ENCODE results near the gene SH3BP1.

Gene SH3BP1

DNA sequence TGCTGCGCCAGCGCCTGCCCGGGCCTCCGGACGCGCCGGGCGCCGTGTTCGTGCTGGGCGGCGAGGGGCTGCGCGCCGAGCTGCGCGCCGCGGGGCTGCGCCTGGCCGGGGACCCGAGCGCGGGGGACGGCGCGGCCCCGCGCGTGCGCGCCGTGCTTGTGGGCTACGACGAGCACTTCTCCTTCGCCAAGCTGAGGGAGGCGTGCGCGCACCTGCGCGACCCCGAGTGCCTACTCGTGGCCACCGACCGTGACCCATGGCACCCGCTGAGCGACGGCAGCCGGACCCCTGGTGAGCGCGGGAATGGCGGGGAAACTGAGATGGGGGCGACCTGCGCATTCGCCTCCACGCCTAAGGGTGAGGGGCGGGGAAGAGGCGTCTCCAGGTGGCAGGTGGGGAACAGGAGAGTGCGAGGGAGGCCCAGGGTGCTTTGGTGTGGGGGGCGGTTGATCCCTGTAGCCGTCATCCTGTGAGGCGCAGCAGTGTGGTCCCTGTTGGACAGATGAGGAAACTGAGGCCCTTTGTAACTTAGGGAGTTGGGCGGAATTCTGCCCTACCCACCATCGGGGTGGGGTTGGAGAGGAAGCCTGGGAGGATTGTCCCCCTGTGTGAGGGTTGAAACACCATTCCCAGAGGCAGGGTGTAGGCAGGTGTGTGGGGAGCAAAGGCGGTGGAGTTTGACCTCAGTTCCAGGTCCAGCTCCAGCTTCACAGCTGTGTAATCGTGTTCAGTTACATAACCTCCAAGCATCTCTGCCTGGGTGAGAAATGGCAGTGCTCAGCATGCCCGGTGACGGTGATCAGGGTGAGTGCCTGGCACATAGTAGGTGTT, 19.8 kb downstream of the SH3BP1 start:
- no peak for DNase-seq

- no peak for DNase-seq
Measured at GRCh38 chr22:37659897-37660708, 20.6 kb downstream of the SH3BP1 start.

DNA sequence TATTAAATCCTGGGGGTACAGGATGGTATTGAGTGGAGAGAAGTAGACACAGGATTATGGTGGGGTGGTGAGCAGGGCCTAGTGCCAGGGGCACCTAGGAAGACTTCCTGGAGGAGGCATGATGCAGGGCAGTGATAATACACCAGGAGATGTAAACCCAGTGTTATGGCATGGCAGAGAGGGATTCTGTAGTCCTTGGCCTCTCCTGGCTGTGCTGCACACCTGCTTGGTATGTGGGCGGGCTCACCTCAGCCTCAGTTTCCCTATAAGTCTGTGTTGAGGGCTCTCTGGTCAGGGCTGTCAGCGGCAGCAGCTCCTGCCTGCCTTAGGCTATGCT, 21.2 kb downstream of the SH3BP1 start:
- no peak for DNase-seq

DNA sequence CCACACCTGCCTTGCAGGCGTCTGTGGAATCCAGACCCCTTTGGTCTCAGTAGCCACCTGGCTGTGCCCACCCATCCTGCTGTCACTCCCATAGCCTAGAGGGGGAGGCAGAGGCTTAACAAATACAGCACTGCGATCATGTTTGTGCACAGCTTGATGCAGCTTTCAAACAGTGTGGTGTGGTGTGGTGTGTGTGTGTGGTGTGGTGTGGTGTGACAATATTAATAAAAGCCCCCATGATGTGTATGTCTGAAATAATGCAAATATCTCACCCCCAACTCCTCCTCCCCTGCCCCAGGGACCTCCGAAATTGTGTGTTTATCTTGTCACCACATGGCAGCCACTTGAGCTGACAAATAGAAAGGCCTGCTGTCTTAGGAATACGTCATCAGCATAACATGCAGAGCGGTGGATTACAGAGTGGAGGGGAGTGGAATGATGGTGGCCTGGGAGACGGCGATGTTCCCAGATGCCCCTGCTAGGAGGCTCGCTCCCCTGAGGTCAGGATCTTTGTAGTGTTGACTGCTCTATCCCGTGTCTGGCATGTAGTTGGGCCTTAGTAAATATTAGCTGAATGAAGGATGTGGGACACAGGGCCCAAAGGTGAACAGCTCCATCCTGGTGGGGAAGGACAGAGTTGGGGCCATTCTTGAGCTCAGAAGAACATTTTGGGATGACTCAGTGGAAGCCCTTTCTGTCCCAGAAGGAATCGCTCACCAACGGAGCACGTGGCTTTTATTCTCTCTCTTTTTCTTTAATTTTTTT, 21.9 kb downstream of the SH3BP1 start:
- peak; percentile 40 for DNase-seq

DNA sequence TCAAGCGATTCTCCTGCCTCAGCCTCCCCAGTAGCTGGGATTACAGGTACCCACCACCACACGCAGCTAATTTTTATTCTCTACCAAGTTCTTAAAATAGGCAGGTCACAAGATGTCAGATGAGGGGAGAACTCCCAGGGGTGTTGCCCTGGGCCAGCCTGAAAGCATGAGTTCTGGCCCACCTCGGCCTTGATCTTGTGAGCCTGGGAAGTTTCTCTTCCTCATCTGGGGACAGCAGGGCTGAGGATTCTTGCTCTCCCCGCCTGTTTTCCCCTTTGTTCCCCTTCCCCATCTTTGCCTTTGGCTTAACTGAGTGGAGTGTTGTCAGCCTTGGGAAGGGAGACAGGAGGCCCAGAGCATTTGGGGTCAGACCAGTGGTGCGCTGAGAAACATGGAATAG, 22.6 kb downstream of the SH3BP1 start:
- DNase-seq, result no peak

GRCh38 chr22:37663521-37664140, 24.2 kb downstream of the SH3BP1 start:
- no peak for DNase-seq

DNA sequence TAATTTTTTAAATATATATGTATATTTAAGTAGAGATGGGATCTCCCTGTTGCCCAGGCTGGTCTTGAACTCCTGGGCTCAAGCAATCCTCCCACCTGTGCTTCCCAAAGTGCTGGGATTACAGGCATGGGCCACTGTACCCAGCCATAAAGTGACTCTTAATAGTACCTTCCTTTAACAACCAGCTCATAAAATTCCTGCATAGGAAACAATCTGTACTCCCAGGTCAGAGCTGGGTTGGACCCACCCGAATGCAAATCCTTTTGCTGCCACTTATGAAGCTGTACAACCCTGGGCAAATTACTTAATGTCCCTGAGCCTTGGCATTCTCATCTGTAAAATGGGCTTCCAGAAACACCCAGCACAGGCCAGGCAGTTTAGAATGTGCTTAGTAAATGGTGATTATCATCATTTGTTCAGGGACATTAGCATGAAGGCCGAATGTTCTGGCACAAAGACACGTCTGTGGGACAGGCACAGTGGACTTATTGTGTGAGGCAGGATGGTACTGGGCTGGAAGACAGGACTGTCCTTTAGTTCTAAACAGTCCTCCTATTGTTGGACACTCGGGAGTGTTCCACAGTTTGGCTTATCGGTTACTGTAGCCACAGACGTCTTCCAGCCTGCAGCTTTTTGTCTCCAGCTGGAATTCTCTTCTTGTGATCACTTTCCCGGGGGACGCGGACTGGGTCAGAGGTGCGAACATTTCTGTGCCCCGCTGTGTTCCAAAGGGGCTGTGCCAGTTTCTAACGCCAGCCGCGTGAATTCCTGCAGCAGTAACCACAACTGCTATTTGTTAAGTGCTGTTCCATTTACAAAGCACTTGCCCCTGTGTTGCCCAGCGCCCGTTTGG, 25.0 kb downstream of the SH3BP1 start:
- no peak for DNase-seq

DNA sequence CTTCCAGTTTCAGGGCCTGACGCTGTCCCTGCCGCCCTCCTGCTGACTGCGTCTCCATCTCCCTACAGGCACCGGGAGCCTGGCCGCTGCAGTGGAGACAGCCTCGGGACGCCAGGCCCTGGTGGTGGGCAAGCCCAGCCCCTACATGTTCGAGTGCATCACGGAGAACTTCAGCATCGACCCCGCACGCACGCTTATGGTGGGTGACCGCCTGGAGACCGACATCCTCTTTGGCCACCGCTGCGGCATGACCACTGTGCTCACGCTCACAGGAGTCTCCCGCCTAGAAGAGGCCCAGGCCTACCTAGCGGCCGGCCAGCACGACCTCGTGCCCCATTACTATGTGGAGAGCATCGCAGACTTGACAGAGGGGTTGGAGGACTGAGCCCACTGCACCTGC, 26.0 kb downstream of the SH3BP1 start:
- no peak for DNase-seq

GRCh38 chr22:37669586-37669985, 30.1 kb downstream of the SH3BP1 start:
- DNase-seq, result no peak

GRCh38 chr22:37672206-37672919, 32.9 kb downstream of the SH3BP1 start:
- DNase-seq, result peak; percentile 39

GRCh38 chr22:37672920-37673455, 33.5 kb downstream of the SH3BP1 start:
- DNase-seq, result no peak

DNA sequence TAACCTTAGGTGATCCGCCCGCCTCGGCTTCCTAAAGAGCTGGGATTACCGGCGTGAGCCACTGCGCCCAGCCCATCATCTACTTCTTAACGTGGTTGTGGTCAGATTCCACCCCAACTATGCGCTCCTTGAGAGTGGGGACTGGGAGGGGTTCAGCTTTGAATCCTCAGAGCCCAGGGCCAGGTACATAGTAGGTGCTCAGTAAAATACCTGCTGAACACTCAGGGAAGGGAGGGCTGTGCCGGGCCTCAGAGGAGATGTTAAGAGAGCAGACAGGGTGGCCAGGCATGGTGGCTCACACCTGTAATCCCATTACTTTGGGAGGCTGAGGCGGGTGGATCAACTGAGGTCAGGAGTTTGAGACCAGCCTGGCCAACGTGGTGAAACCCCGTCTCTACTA, 34.8 kb downstream of the SH3BP1 start:
- DNase-seq, result no peak

GRCh38 chr22:37674951-37675929, 35.8 kb downstream of the SH3BP1 start, which contains the start of gene LGALS1:
LGALS1 (plus strand) TSS chr22:37675636; CDS start chr22:37675703, 67 bp downstream.
- peak; percentile 64 for DNase-seq

DNA sequence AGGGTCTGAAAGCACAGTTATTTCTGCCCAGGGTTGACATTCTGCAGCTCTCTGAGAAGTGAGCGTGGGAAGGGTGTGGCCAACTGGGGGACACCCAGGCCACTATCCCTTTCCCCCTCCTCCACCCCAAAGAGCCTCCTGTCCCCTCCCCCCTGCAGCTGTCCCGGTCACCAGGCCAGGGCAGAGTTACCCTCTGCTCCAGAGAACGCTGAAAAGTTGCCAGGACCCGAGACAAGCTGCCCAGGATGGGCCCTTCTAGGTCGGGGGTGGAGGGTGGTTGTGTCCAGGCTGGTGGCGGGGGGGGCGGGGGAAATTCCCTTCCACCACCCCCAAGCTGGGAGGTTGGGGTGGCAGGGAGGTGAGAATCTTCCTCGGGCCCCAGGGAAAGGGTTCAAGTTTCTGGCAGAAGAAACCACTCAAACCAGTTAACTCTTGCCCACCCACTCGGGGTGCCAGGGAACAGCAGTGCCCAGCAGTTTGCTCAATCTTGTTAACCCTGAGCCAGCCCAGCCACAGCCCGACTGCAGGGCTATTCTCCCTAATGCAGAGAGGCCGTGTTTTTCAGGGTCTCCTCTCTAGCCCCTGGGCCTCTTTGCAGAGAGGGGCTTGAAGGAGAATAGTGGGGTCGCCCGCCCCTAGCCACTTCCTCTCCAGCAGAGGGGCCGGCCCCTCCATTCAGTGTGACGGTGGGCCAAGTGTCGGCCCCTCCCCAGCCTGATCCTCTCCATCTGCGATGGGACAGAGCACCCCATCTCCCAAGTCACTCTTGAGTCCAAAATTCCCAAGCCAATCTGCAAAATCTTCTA, 36.7 kb downstream of the SH3BP1 start:
- DNase-seq, result peak; percentile 49

GRCh38 chr22:37676736-37677492, 37.4 kb downstream of the SH3BP1 start:
- peak; percentile 96 for DNase-seq

DNA sequence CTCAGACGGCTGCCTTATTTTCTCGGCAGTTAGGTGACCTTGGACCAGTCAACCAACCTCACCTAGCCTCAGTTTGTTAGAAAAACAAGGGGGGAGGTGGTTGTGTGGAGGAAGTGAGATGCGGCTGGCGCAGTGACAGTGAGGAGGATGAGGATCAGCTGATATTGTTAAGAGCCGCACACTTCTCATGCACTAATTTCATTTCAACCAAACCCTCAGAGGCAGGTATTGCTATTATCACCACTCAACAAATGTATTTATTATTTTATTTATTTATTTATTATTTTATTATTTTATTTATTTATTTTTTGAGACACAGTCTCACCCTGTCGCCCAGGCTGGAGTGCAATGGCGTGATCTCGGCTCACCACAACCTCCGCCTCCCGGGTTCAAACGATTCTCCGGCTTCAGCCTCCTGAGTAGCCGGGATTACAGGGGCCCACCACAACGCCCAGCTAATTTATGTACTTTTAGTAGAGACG, 38.1 kb downstream of the SH3BP1 start:
- no peak for DNase-seq

DNA sequence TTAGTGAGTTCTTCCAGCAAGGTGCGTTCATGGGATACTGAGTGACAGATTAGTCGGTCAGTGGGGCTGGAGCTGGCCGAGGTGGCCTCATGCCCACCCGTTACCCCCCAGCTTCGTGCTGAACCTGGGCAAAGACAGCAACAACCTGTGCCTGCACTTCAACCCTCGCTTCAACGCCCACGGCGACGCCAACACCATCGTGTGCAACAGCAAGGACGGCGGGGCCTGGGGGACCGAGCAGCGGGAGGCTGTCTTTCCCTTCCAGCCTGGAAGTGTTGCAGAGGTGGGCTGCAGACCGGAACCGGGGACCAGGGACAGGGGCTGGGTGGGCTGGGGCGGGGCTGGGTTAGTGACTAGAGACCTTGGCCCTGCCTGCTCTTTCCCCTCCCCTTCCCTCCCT, 38.9 kb downstream of the SH3BP1 start:
- no peak for DNase-seq

DNA sequence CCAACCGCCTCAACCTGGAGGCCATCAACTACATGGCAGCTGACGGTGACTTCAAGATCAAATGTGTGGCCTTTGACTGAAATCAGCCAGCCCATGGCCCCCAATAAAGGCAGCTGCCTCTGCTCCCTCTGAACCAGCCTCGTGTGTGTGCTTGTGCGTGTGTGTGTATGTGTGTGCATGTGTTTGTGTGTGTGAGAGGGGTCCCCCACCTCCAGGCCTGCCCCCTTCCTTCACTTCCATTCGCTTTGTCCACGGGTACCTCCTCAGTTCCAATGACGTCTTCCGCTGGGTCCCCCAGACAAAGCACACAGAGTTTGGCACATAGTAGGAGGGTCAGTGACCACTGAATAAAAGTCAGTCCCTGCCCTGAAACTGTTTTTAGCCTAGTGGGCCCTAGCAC, 40.2 kb downstream of the SH3BP1 start:
- no peak for DNase-seq

Data from activated T-cell treated with anti-CD3 and anti-CD28 coated beads, Interleukin-2, amount 50 U/mL, for 1 hour (primary cell).